SU-DHL-6 (cell line): Measurements from ENCODE around the gene NEUROG1.

Experiments
- CTCF ChIP-seq: fragments of 200-600 bp; sonication (generic); IDR thresholded peaks from one replicate; pipeline ENCODE4 v1.5.1; 2017; ENCODE audit warnings: antibody characterized with exemption, mild to moderate bottlenecking, low read length, moderate library complexity; ENCODE audit not compliant: insufficient read depth, poor library complexity, severe bottlenecking
- EZH2phosphoT487 ChIP-seq: fragments of 200-600 bp; sonication (generic), shearing (Covaris generic); conservative IDR thresholded peaks from 2 replicates; pipeline ENCODE4 v1.6.1; 2018; ENCODE audit warnings: mild to moderate bottlenecking, antibody characterized with exemption, low read length, moderate library complexity, mixed read lengths

GRCh38 chr5:135560858-135561257 lies 25.1 kb upstream of the NEUROG1 start:
- TF ChIP-seq CTCF (peak; percentile 85), EZH2phosphoT487 (no peak)
